SH-SY5Y (cell line): ENCODE measurements around the gene FXYD7.

Experiments
- GATA2 ChIP-seq: IDR thresholded peaks from 2 replicates; pipeline ENCODE4 v1.6.1; 2011; ENCODE audit warnings: mild to moderate bottlenecking, low read depth, low read length
- GATA3 ChIP-seq: IDR thresholded peaks from 2 replicates; pipeline ENCODE4 v1.6.1; 2011; ENCODE audit warnings: low read depth, mild to moderate bottlenecking, low read length, moderate library complexity

DNA sequence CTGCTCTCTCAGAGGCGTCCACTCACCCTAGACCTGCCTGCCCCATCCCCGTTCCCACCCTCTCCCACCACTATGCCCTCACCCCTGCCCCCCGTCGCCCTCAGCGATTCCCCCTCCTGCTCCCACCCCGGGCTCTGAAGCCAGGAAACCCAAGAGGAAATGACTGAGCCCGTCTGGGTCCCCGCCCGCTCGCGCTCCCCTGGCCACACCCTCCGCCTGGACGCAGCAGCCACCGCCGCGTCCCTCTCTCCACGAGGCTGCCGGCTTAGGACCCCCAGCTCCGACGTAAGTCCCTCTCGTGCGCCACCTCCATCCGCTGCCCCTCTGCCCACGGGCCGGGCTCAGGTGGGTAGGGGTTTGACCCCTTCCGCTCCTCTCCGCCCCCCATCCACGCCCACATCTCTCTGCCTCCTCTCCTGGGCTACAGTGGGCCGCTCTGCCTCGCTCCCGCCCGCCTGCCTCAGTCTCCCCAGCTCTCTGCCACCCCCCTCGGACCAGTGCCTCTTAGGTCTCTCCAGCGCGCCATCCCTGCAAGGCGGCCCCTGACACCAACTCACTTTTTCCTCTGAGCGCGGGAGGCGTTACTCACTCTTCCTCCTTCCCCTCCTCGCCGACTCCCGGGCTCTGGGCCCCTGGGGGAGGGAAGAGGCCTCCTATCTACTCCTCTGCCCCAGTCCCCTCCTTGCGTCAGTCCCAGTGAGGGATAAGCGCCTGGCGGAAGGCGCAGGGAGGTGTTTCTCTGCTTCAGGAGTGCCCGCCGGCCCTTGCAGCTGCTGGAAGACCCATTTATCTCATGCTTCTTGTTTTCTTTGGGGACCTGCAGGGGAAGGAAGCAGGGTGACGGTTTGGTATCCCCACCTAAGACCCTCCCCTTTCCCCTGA, 11.7 kb downstream of the FXYD7 start, which contains the start of gene FXYD5:
- TF ChIP-seq GATA2 (no peak), GATA3 (no peak)
